ENCODE measurements around the gene LIPE. TPM values are rescaled to one million over a fixed set of nuclear protein-coding genes. Genes with fewer than 3 reads are reported as not detected.

Gene LIPE
- total RNA-seq, 1 donor from 2014 or later: 29.1 TPM

GRCh38 chr19:42431486-42431885 lies 4.3 kb upstream of the LIPE start:
- TF ChIP-seq, protein P1, sequence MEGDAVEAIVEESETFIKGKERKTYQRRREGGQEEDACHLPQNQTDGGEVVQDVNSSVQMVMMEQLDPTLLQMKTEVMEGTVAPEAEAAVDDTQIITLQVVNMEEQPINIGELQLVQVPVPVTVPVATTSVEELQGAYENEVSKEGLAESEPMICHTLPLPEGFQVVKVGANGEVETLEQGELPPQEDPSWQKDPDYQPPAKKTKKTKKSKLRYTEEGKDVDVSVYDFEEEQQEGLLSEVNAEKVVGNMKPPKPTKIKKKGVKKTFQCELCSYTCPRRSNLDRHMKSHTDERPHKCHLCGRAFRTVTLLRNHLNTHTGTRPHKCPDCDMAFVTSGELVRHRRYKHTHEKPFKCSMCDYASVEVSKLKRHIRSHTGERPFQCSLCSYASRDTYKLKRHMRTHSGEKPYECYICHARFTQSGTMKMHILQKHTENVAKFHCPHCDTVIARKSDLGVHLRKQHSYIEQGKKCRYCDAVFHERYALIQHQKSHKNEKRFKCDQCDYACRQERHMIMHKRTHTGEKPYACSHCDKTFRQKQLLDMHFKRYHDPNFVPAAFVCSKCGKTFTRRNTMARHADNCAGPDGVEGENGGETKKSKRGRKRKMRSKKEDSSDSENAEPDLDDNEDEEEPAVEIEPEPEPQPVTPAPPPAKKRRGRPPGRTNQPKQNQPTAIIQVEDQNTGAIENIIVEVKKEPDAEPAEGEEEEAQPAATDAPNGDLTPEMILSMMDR (conservative IDR thresholded peaks at IDR 0.05): no peak
- no peak overlapping the region for H3K27ac Mint-ChIP-seq (ENCODE audit: unreplicated experiment)
- no peaks in the 10 kb centered on the region for H3K27me3 Mint-ChIP-seq (ENCODE audit: low read depth)
- no peak for DNase-seq (ENCODE audit: low read depth, low spot score)
- no peaks in the 10 kb centered on the region for H3K9me3 Mint-ChIP-seq
- no peak overlapping the region for H3K4me3 Mint-ChIP-seq
- H3K36me3 Mint-ChIP-seq (ENCODE audit: low read depth): no peaks in the 10 kb centered on the region
- peaks cover 17% of the 10 kb centered on the region for H3K4me1 Mint-ChIP-seq

- H3K4me3 Mint-ChIP-seq: no peak overlapping the region
- no peak overlapping the region for H3K27ac Mint-ChIP-seq (ENCODE audit: unreplicated experiment)
- H3K4me1 Mint-ChIP-seq: peaks cover 14% of the 10 kb centered on the region
- no peaks in the 10 kb centered on the region for H3K27me3 Mint-ChIP-seq (ENCODE audit: low read depth)
- H3K9me3 Mint-ChIP-seq: no peaks in the 10 kb centered on the region
- TF ChIP-seq, protein P1 (conservative IDR thresholded peaks at IDR 0.05): no peak
- no peaks in the 10 kb centered on the region for H3K36me3 Mint-ChIP-seq (ENCODE audit: low read depth)
- DNase-seq (ENCODE audit: low read depth, low spot score): no peak
Observed at GRCh38 chr19:42428676-42429075, 1.5 kb upstream of the LIPE start.

GRCh38 chr19:42426643-42427042 lies 545 bp downstream of the LIPE start:
- Mint-ChIP-seq H3K27me3 (ENCODE audit: low read depth) (no peaks in the 10 kb centered on the region), H3K9me3 (no peaks in the 10 kb centered on the region), H3K4me3 (peak overlapping the region; percentile 27), H3K27ac (ENCODE audit: unreplicated experiment) (no peak overlapping the region), H3K4me1 (peaks cover 23% of the 10 kb centered on the region), H3K36me3 (ENCODE audit: low read depth) (no peaks in the 10 kb centered on the region)
- TF ChIP-seq, protein P1 (conservative IDR thresholded peaks at IDR 0.05): no peak
- DNase-seq (ENCODE audit: low read depth, low spot score): no peak

- H3K36me3 Mint-ChIP-seq (ENCODE audit: low read depth): no peaks in the 10 kb centered on the region
- no peaks in the 10 kb centered on the region for H3K9me3 Mint-ChIP-seq
- no peak overlapping the region for H3K27ac Mint-ChIP-seq (ENCODE audit: unreplicated experiment)
- no peak for DNase-seq (ENCODE audit: low read depth, low spot score)
- no peaks in the 10 kb centered on the region for H3K27me3 Mint-ChIP-seq (ENCODE audit: low read depth)
- TF ChIP-seq, protein P1 (conservative IDR thresholded peaks at IDR 0.05): peak; percentile 43
- H3K4me1 Mint-ChIP-seq: peaks cover 38% of the 10 kb centered on the region
- H3K4me3 Mint-ChIP-seq: peak overlapping the region; percentile 98
Observed at GRCh38 chr19:42424712-42425131, 2.5 kb downstream of the LIPE start.

GRCh38 chr19:42424345-42424707 lies 2.9 kb downstream of the LIPE start:
- DNase-seq (ENCODE audit: low read depth, low spot score): no peak

More at GRCh38 chr19:42424345-42424707, 2.9 kb downstream of the LIPE start:
- TF ChIP-seq, protein P1 (conservative IDR thresholded peaks at IDR 0.05): no peak
- Mint-ChIP-seq H3K36me3 (ENCODE audit: low read depth) (no peaks in the 10 kb centered on the region), H3K4me1 (peaks cover 38% of the 10 kb centered on the region), H3K27me3 (ENCODE audit: low read depth) (no peaks in the 10 kb centered on the region), H3K9me3 (no peaks in the 10 kb centered on the region), H3K4me3 (peak overlapping the region; percentile 98), H3K27ac (ENCODE audit: unreplicated experiment) (no peak overlapping the region)
